Measurements from ENCODE around the gene PLBD1. TPM values are rescaled to one million over a fixed set of nuclear protein-coding genes. Genes with fewer than 3 reads are reported as not detected.

The PLBD1 gene
- polyA plus RNA-seq, 1 of the 3 experiments (the other 2 are of a cell fraction) = 0.10 TPM

DNA sequence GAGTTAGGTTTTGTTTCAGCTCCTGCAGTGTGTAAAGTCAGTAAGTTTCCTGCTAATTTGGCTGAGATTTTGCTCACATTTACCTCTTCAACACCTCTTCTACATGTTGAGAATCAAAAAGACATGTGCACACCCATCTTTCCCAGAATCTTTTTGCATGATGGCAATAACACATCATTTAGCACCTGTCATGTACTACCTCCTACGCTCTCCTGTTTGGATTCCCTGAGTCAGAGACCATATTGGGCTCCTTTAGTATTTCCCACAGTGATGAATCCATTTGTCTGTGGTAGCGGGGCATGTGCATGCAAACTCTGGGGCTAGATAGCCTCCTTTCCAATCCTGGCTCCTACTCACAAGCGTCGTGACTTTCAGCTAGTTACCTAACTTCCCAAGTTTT lies 20.1 kb downstream of the PLBD1 start:
- TF ChIP-seq, protein P1, sequence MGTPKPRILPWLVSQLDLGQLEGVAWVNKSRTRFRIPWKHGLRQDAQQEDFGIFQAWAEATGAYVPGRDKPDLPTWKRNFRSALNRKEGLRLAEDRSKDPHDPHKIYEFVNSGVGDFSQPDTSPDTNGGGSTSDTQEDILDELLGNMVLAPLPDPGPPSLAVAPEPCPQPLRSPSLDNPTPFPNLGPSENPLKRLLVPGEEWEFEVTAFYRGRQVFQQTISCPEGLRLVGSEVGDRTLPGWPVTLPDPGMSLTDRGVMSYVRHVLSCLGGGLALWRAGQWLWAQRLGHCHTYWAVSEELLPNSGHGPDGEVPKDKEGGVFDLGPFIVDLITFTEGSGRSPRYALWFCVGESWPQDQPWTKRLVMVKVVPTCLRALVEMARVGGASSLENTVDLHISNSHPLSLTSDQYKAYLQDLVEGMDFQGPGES (IDR thresholded peaks at IDR 0.05; ENCODE audit: low read depth, low read length) = no peak
- no peak for TF ChIP-seq RXRA (IDR thresholded peaks at IDR 0.05; ENCODE audit: borderline replicate concordance, low read depth)
- no peak for TF ChIP-seq GATA2 (CRISPR knock-in tag; IDR thresholded peaks at IDR 0.05)
- TF ChIP-seq NRF1 (IDR thresholded peaks at IDR 0.05; ENCODE audit: low read depth, low read length) = no peak
- TF ChIP-seq, protein P2, sequence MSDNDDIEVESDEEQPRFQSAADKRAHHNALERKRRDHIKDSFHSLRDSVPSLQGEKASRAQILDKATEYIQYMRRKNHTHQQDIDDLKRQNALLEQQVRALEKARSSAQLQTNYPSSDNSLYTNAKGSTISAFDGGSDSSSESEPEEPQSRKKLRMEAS (IDR thresholded peaks at IDR 0.05; ENCODE audit: low read depth) = no peak
- TF ChIP-seq GABPA (IDR thresholded peaks at IDR 0.05; ENCODE audit: low read depth) = no peak
- no peak for TF ChIP-seq ELF1 (IDR thresholded peaks at IDR 0.05)
- no peak for TF ChIP-seq NFIC (IDR thresholded peaks at IDR 0.05; ENCODE audit: borderline replicate concordance)
- TF ChIP-seq, protein P3, sequence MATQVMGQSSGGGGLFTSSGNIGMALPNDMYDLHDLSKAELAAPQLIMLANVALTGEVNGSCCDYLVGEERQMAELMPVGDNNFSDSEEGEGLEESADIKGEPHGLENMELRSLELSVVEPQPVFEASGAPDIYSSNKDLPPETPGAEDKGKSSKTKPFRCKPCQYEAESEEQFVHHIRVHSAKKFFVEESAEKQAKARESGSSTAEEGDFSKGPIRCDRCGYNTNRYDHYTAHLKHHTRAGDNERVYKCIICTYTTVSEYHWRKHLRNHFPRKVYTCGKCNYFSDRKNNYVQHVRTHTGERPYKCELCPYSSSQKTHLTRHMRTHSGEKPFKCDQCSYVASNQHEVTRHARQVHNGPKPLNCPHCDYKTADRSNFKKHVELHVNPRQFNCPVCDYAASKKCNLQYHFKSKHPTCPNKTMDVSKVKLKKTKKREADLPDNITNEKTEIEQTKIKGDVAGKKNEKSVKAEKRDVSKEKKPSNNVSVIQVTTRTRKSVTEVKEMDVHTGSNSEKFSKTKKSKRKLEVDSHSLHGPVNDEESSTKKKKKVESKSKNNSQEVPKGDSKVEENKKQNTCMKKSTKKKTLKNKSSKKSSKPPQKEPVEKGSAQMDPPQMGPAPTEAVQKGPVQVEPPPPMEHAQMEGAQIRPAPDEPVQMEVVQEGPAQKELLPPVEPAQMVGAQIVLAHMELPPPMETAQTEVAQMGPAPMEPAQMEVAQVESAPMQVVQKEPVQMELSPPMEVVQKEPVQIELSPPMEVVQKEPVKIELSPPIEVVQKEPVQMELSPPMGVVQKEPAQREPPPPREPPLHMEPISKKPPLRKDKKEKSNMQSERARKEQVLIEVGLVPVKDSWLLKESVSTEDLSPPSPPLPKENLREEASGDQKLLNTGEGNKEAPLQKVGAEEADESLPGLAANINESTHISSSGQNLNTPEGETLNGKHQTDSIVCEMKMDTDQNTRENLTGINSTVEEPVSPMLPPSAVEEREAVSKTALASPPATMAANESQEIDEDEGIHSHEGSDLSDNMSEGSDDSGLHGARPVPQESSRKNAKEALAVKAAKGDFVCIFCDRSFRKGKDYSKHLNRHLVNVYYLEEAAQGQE (IDR thresholded peaks at IDR 0.05; ENCODE audit: low read depth, low read length) = no peak
- no peak for TF ChIP-seq EP300 (IDR thresholded peaks at IDR 0.05; ENCODE audit: borderline replicate concordance in 1 of 2, low read depth in 1 of 2, low read length in 1 of 2)
- TF ChIP-seq, protein P4, sequence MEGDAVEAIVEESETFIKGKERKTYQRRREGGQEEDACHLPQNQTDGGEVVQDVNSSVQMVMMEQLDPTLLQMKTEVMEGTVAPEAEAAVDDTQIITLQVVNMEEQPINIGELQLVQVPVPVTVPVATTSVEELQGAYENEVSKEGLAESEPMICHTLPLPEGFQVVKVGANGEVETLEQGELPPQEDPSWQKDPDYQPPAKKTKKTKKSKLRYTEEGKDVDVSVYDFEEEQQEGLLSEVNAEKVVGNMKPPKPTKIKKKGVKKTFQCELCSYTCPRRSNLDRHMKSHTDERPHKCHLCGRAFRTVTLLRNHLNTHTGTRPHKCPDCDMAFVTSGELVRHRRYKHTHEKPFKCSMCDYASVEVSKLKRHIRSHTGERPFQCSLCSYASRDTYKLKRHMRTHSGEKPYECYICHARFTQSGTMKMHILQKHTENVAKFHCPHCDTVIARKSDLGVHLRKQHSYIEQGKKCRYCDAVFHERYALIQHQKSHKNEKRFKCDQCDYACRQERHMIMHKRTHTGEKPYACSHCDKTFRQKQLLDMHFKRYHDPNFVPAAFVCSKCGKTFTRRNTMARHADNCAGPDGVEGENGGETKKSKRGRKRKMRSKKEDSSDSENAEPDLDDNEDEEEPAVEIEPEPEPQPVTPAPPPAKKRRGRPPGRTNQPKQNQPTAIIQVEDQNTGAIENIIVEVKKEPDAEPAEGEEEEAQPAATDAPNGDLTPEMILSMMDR (IDR thresholded peaks at IDR 0.05) = no peak
- no peak for TF ChIP-seq RFX5 (IDR thresholded peaks at IDR 0.05; ENCODE audit: low read length)
- TF ChIP-seq TEAD4 (IDR thresholded peaks at IDR 0.05; ENCODE audit: borderline replicate concordance, insufficient read depth) = no peak
- TF ChIP-seq, protein P5, sequence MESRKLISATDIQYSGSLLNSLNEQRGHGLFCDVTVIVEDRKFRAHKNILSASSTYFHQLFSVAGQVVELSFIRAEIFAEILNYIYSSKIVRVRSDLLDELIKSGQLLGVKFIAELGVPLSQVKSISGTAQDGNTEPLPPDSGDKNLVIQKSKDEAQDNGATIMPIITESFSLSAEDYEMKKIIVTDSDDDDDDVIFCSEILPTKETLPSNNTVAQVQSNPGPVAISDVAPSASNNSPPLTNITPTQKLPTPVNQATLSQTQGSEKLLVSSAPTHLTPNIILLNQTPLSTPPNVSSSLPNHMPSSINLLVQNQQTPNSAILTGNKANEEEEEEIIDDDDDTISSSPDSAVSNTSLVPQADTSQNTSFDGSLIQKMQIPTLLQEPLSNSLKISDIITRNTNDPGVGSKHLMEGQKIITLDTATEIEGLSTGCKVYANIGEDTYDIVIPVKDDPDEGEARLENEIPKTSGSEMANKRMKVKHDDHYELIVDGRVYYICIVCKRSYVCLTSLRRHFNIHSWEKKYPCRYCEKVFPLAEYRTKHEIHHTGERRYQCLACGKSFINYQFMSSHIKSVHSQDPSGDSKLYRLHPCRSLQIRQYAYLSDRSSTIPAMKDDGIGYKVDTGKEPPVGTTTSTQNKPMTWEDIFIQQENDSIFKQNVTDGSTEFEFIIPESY (IDR thresholded peaks at IDR 0.05; ENCODE audit: borderline replicate concordance, low read depth) = no peak
- no peak for TF ChIP-seq FOXM1 (IDR thresholded peaks at IDR 0.05; ENCODE audit: low read depth)
- TF ChIP-seq, protein P6, sequence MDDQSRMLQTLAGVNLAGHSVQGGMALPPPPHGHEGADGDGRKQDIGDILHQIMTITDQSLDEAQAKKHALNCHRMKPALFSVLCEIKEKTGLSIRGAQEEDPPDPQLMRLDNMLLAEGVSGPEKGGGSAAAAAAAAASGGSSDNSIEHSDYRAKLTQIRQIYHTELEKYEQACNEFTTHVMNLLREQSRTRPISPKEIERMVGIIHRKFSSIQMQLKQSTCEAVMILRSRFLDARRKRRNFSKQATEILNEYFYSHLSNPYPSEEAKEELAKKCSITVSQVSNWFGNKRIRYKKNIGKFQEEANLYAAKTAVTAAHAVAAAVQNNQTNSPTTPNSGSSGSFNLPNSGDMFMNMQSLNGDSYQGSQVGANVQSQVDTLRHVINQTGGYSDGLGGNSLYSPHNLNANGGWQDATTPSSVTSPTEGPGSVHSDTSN (IDR thresholded peaks at IDR 0.05) = no peak
- no peaks in the 10 kb centered on the region for H3K9me3 ChIP-seq
- H3K36me3 ChIP-seq (replicated peaks in 1 of 2; ENCODE audit: control insufficient read depth in 1 of 2, insufficient read depth in 2 of 2, low read length in 1 of 2) = no peaks in the 10 kb centered on the region
- no peak overlapping the region for H3K27ac ChIP-seq (ENCODE audit: low read depth in 2 of 2, low read length in 1 of 2)
- no peak overlapping the region for H2AFZ ChIP-seq (ENCODE audit: low read depth)
- no peak overlapping the region for H3K4me2 ChIP-seq
- no peaks in the 10 kb centered on the region for H3K4me1 ChIP-seq (ENCODE audit: control insufficient read depth in 1 of 2, insufficient read depth in 2 of 2, low read depth in 1 of 2, low read length in 1 of 2)
- H3F3A ChIP-seq (replicated peaks; ENCODE audit: insufficient read depth) = no peaks in the 10 kb centered on the region
- H3K9me2 ChIP-seq = no peaks in the 10 kb centered on the region
- no peaks in the 10 kb centered on the region for H4K20me1 ChIP-seq (ENCODE audit: insufficient read depth)
- no peaks in the 10 kb centered on the region for H3K79me2 ChIP-seq (ENCODE audit: insufficient read depth)
- no peak for DNase-seq
- no peak overlapping the region for H3K4me3 ChIP-seq (ENCODE audit: low read depth in 2 of 2, low read length in 1 of 2)
- no peak overlapping the region for H3K9ac ChIP-seq
- H3K27me3 ChIP-seq (ENCODE audit: insufficient read depth) = no peaks in the 10 kb centered on the region
- ChIA-PET CTCF (interaction anchor here (1.5 kb wide), 1 partner anchor 8 kb away, joined by 4 read pairs; no protein-coding TSS in a partner anchor), POLR2A (no interaction called here)
- whole genome bisulfite sequencing (ENCODE audit: low lambda C conversion rate) = 42% methylated on average over 4 of the region's 4 CpGs

Data from SK-N-SH (cell line).